Measurements from ENCODE around the gene CAMTA1.
"Not testable (repeated sequence)": the region's sequence is repeated elsewhere in the genome, so short reads cannot be mapped to it uniquely, and the experiment has no call there.

Gene CAMTA1

DNA sequence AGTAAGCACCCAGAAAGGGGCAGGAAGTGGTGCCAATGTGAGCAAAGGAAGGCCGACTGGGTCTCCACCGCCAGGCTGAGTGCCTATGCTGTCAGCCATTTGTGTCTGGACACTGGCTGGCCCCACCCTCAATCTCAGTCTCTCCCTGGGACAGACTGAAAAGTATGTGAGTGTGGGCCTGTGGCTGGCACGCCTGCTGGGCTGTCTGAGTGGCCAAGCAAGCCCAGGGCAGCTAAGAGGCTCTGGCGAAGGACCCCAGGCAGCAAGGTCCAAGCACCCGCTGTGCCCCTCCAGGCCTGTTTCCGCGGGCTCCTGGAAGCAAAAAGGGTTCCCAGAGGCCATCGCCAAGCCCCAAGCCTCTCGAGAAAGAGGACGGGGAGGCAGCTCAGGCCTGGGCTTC, 892.6 kb downstream of the CAMTA1 start:
- DNase-seq, result no peak

DNA sequence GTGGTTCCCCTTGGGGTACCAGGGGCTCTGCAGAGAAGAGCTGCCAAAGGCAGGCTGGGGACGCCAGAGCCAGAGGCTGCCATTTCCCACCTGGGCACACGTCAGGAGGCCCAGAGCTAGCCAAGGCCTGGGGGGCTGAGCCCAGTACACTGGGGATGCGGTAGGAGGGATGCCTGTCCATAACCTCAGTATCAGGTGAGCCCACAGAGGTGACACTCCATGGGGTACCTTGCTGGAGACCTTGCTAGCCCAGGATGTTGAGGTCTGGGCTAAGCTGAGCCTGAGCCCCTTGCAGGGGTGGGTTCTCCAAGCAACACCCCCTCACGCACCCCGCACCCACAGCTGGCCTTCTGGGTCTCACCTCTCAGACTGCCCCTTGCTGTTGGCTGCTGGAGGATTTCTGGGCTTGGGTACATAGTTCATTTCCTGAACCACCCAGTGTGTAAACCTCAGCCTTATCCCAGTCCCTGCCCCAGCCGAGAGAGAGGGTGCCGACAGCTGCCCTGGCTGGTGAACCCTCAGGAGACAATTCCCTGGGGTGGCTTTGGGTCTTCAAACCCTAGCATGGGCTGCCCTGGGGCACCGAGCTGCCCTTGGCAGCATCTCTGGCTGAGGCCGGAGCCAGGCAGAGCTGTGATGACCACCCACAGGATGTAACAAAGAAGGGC, 893.4 kb downstream of the CAMTA1 start:
- DNase-seq, result no peak

DNA sequence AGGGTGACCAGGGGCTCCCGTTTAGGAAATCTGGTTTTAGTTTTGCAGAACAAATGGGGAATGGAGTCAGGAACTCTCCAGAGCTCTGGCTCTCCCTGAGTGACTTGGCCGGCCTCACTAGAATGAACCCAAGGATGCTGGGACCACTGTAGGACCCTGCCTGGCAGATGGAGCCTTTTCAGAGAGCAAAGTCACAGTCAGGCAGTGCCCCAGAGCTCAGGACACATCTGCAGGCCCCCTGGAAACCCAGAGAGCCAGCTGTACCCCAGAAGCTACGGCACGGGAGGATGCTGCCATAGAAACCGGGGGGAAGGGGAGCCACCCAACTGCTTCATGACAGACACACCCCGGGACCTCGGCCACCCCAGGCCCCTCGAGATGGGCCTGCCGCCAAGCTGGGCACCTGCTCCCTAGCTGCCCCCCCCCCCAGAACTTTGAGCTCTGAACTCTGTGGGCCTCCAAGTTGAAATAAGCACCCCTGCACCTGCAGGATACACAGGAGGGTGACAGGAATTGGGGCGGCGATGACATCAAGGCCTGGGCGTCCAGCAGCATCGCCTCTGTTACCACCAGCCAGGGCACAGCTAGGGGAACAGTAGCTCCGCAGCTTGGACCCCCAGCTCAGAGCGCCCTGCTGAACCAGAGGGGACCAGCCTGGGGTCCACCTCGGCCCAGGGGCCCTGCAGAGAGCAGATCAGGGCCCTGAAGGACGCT, 894.1 kb downstream of the CAMTA1 start:
- no peak for DNase-seq

DNA sequence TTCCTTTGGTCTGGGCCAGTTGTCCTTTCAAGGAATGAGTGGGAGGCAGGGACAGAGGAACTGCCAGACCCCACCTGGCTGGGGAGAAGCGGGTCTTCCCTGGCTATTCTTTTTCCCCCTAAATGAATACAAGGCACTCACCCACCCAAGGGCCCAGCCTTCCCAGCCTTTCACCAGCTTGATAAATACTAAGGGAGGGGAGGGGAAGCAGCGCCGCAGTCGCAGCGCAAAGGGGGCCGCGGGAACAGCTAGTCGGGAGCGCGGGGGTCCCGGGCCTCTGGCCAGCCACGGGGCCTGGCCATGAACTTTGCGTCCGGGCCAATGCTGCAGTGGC, 894.6 kb downstream of the CAMTA1 start:
- no peak for DNase-seq

DNA sequence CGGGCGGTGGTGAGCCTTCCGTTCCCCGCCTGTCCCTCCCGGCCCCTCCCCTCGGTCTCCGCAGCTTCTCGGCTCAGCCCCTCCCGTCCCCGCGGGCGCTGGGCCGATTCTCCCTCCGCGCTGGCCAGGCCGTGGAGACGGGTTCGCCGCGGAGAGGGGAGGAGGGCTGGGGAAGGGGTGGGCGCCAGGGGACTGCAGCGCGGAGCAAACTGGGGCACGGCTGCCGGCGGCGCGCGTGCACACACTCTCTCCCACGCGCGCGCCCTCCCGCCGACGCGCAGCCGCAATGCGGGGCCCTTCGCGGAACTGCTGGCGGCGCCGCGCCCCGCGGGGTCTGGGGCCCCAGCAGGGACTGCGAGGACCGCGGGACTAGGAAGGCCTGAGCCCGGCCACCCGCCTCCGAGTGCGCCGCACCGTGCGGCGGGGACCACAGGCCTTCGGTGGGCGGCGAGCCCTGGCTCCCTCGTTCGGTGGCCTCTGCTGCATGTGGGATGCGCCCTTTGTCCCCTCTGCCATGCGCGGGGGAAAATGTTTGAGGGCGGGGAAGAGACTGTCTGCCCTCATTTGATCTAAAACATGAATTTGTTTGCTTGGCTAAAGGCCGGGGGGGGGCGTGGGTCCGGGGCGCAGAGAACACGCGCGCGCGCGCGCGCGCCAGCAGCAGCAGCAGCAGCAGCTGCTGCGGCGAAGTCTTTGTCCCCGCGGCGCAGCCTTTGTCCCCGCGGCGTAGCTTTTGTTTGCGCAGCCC, 895.1 kb downstream of the CAMTA1 start:
- DNase-seq, result peak; percentile 71

DNA sequence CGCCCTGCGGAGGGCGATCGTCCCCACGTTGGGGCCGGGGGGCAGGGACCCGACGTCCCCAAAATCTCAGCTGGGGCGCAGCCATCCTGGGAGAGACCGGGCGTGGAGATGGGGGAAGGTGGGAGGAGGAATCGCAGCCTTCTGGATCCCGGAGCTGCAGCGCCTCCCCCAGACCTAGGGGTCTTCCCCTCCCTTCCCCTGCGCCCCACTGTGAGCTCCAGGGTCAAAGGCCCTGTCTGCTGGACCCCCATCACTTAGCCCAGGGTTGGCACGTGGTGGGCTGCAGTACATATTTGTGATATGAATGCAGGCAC, 895.7 kb downstream of the CAMTA1 start:
- DNase-seq, result no peak

DNA sequence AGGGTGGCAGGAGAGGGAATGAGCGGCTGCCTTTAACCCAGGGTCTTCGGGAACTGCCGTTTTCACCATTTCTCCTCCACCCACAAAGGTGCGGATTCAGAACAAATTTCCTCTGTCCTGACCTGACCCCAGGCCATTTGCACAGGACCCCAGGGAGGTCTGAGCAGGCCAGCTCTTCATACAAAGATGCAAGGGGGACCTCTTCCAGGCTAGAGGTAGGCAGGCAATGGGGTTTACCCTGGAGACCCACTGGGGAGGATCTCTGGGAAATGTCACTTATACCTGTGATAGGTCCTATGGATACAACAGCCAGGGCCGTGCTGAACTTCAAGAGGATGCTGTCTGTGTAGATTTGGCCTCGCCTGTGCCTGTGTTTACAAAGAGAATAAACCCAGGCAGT, 896.1 kb downstream of the CAMTA1 start:
- DNase-seq, result no peak

DNA sequence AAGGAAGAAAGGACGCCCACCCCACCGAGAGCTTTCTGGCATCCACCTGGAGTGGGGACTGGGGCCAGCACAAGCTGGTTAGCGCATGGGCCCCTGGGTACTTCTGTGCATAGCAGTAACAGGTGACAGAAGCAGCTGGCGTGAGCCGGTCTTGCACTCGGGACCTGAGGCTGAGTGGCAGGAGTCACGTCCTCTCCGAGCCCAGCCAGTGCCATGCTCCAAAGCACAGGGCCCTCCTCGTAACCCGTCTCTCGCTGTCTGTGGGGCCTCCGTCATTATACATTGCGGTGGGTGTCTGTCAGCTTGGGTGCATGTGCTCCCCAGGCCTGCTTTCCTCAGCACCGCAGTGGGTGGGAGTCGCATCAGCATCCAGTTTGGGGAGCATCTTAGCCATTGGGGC, 898.3 kb downstream of the CAMTA1 start:
- no peak for DNase-seq

DNA sequence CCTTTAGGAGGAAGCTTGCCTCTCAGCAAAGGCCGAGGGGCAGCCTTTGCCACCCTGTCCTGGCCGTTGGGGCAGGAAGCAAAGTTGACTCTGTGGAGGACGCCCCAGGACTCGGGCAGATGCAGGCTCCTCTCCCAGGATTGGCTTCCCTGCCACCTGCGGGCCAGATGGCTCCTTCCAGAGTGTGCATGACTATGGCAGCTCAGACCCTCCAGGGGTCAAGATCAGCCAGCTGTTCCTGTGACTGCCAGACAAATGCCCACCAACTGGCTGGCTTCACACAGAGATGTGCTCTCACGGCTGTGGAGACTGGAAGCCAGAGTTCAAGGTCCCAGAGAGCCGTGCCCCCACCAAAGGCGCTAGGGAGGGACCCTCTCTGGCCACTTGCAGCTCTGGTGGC, 898.9 kb downstream of the CAMTA1 start:
- peak; percentile 49 for DNase-seq

DNA sequence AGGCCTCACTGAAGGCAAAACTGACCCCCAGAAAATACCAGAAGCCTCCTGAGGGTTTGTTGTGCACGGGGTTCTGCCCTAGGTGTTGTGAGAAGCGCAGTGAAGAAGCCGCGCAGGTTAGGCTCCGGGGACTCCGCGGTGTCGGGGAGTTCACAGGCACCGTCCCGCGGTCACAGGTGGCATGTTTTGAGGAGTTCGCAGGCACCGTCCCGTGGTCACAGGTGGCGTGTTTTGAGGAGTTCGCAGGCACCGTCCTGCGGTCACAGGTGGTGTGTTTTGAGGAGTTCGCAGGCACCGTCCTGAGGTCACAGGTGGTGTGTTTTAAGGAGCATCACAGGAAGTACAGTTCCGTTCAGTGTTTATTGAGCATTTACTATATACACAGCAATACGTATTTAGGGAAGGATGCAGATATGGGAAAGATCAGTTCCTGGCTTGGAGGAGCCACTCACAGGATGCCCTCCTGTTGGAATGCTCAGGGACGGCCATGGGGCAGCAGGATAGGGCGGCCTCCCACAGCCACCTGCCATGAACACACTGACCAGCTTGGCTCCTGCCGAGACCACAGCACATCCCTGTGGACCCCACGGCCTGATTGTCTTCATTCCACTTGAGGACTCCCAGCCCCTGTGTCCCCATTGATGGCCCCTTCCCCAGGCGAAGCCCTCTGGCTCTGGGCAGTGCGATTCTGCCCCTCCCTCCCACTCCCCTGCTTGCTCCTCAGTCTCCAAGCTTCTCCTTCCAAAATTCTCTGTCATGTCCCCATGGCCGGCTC, 899.8 kb downstream of the CAMTA1 start:
- DNase-seq, result no peak

DNA sequence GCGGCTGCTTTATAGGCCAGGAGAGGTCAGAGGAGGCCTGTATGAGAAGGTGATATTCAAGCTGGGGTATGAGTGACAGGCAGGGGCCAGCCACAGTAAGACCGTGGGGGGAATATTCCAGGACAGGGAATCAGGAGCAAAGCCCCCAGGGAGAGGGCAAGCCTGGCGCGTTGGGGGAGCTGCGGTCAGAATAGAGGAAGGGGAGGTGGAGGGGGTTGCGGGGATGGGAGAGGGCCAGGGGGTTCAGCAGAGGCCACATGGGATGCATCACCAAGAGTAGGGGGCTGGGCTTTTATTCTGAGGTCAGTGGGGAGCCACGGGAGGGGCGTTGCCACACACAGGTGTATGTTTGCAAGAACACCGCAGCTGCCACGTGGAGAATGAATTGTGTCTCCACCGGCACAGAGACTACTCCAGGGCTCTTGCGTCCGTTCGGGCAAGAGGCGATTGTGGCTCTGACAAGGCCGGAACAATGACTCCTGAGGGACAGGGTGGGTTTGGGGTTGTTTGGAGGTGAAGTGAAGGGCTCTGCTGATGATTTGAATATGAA, 901.1 kb downstream of the CAMTA1 start:
- DNase-seq, result no peak

DNA sequence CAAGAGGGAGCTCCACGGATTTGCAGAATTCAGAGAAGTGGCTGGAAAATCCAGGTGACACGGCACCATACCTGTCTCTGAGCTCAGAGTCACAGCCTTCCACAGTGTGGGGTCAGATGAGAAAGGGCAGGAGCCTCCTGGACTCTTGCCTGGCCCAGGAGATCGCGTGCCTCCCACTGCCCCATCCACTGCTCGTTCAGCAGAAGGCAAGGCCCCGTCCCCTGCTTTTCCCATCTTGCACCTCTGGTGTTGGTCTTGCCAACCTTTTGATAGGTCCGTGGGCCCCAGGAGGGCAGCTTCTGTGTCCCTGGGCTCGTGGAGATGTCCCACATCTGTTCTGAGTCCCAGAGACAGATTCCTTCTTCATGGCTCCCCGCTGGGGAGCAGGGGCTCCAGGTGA, 902.2 kb downstream of the CAMTA1 start:
- DNase-seq, result no peak

DNA sequence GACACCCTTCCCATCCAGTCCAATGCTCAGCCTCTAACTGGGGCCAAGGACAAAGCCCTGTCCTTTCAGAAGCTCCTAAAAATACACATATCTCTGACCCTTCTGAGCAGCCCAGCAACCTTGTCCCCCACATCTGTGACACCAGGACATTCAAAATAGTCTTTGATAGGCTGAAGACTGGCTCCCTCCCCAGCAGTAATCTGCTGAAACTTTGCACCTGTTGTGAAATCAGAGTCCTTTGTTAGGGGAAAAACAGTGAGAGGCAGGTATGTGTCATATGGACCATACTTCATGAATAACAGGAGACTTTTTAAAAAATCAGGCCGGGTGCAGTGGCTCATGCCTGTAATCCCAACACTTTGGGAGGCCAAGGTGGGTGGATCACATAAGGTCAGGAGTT, 903.4 kb downstream of the CAMTA1 start:
- DNase-seq, result no peak

DNA sequence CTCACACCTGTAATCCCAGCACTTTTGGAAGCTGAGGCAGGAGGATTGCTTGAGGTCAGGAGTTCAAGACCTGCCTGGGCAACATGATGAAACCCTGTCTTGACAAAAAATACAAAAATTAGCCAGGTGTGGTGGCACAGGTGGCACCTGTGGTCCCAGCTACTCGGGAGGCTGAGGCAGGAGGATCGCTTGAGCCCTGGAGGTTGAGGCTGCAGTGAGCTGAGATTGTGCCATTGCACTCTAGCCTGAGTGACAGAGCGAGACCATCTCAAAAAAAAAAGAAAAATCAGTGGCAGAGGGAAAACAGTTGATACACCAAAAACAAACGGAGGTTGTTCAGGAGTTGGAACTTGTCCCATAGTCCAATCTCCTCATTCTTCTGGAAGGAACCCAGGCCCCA, 904.1 kb downstream of the CAMTA1 start:
- not testable (repeated sequence) for DNase-seq

DNA sequence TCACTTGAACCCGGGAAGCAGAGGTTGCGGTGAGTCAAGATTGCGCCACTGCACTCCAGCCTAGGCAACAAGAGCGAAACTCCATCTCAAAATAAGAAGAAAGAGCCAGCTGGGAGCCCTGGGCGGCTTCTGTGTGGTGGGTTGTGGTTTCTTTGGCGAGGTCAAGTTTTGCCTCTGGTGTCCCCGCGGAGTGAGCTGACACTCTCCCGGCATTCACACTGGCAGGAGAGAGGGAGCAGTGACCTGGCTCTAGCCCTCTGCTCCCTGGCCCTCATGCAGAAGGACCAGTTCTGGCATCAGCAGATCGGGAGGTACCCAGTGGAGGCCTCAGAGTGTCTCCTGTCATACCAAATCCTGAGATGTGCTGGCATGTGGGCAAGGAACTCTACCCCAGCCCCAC, 904.8 kb downstream of the CAMTA1 start:
- no peak for DNase-seq

DNA sequence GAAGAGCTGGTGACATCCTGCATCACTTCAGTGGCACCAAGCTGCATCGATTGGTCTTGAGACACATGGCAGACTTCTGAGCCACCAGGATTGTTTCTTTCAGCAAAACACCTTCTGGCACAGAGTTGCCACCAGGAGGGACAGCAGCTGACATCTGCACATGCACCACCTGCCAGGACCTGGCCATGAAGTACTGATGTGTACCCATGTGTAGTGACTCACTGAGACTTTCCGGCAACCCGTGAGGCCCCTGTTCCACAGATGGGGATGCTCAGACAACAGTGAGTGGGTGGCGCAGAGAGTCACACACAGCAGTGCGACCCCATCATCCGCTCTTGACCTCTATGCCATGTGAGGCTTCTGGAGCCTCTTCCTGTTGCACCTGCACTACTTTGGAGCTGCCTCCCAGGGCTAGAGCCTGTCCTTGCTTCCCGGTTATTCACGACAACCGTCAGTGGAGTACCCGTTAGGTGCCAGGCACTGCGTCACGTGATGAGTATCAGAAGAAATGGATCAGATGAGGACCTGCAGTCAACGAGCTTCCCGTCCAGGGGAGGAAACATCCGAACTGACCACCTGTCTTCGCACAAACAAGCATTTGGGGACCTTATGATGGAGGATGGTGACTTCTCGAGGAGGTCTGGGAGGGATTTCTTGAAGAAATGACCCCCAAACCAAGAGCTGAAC, 905.4 kb downstream of the CAMTA1 start:
- DNase-seq, result no peak

DNA sequence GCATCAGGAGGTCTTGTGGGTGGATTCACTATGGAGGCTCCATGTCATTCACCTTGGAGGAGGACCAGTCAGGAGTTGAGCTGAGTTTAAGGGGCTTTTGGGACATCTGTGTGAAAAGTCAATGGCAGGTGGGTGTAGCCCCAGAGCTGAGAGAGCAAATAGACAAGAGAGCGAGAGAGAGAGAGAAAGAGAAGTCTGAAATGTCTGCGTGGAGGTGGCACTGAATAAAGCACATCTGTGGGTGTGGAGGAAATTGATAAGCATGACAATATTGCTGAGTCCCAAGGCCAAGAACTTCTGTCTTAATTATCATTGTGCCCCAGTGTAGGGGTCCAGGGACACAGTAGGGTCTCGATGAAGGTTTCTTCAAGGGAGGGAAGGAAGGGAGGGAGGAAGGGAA, 906.3 kb downstream of the CAMTA1 start:
- DNase-seq, result no peak

DNA sequence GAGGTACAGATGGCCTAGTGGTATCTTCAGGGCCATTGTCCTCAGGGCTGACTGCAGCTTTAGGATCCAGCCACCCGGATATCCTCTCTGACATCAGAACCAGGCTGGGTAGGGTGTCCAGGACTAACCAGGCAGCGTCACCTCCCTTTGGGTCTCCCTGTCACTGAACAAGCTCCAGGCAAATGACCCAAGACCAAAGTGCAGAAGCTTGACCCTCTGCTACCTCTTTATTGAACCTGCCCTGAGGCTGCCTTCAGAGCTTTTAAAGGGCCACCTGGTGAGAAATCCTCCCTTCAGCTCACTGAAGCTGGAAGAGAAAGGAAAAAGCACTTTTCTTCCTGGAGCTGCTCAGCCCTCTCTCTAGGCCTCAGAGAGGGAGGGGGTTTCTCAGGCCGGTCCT, 906.8 kb downstream of the CAMTA1 start:
- no peak for DNase-seq

DNA sequence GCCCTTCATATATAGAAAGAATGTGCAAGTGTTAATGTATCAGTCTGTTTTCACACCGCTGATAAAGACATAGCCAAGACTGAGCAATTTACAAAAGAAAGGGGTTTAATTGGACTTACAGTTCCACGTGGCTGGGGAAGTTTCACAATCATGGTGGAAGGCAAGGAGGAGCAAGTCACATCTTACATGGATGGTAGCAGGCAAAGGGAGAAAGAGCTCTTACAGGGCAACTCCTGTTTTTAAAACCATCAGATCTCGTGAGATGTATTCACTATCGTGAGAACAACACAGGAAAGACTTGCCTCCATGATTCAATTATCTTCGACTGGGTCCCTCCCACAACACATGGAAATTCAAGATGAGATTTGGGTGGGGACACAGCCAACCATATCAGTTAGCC, 907.8 kb downstream of the CAMTA1 start:
- DNase-seq, result not testable (repeated sequence)

DNA sequence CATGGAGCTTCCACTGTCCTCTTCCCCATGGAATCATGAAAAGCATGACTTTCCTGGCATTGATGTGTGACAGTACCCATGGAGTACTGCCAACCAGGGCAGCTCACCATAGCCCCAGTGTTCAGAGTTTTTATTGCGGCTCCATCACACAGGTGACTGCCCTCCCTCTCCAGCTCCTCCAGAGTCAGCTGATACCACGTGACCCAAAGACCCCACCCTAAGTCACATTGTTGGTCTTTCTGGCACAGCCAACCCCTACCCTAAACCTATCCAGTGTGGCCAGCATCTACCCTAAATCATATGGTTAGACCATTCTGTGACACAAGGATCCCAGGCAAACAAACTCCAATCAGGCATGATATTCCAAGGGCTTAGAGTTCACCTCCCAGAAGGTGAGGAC, 908.4 kb downstream of the CAMTA1 start:
- DNase-seq, result no peak

DNA sequence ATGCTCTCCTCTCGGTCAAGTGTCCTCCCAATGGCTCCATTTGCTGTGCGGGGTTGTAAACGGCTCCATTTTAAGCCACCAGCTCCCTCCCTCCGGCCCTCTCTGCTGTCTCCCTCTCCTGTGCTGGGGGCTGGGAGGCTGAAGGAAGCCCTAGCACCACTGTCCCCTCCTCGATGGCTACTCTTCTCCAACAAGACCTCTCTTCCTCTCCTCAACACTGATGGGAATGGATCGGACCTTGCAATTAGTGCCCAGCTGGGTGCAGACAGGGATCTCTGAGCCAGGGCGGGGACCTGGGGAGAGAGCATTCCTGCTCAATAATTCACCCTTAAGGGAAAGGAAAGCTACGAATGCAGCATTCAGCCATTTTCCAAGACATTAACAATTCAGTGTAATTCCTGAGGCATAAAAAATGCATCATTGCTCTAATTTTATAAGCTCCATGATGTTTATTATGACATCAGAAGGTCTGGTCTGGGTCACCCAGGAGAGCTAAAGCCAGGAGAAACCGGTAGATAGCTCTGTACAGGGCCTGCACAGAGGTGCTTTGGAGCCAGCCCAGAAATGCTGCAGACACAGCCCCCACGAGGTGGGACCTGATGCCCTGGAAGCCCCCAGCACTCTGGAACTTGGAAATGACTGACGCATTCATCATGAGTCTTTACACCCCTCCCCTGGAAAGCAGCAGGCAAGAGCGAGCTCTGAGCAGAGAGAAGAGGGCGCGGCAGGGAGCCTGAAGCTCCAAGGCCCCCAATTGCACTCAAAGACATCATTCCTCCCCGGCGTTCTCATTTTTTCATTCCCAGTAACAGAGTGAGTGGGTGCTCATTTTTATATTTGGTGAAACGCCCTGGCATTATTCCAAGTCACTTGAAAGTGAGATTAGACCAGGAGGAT, 909.6 kb downstream of the CAMTA1 start:
- no peak for DNase-seq

Measured in NCI-H82 (cell line).